Stomach (tissue), 9 donors: ENCODE measurements around the gene SPATS2. TPM values are rescaled to one million over a fixed set of nuclear protein-coding genes. Genes with fewer than 3 reads are reported as not detected.

Source experiments
- DNase-seq, 2 donors: peaks; one replicate each; pipeline versions ENCODE4 v3.0.0 to v3.0.0-alpha.2; 2013 to 2019
- H3K27ac ChIP-seq, 5 donors: fragments of 200-600 bp in 4 of 5; sonication (generic) in 4 of 5; one replicate each; pipeline ENCODE4 v1.5.1; 2013 to 2019; ENCODE audit warnings: mild to moderate bottlenecking in 1 of 5, moderate library complexity in 1 of 5
- H3K27me3 ChIP-seq, 3 donors: fragments of 200-600 bp; sonication (generic); one replicate each; pipeline ENCODE4 v1.5.1; 2017 to 2019; ENCODE audit warnings: mixed run types in 1 of 3
- H3K36me3 ChIP-seq, 4 donors: fragments of 200-600 bp; sonication (generic); 1 replicate in 3 of 4; 2 replicates in 1 of 4; pipeline ENCODE4 v1.5.1; 2016 to 2019
- H3K4me1 ChIP-seq, 4 donors: fragments of 200-600 bp; sonication (generic); one replicate each; pipeline ENCODE4 v1.5.1; 2016 to 2019
- H3K4me3 ChIP-seq, 4 donors: fragments of 200-600 bp; sonication (generic) in 3 of 4; one replicate each; pipeline ENCODE4 v1.5.1; 2016 to 2019; ENCODE audit warnings: mild to moderate bottlenecking in 1 of 4
- H3K9me3 ChIP-seq, 4 donors: fragments of 200-600 bp; sonication (generic); one replicate each; pipeline ENCODE4 v1.5.1; 2016 to 2019
- CTCF ChIP-seq, 7 experiments: fragments of 450-650 bp in 4 of 7; fragments of 200-600 bp in 3 of 7; sonication (generic) in 3 of 7; IDR thresholded peaks; one replicate each; pipeline ENCODE4 v1.5.1; 2016 to 2019; ENCODE audit warnings: antibody characterized with exemption in 7 of 7, control low read depth in 2 of 7, mild to moderate bottlenecking in 1 of 7
- EP300 ChIP-seq: sonication (generic); formaldehyde crosslinking; IDR thresholded peaks from one replicate; pipeline ENCODE4 v1.6.1; 2017; ENCODE audit warnings: antibody characterized with exemption
- POLR2A ChIP-seq, 4 donors: fragments of 450-650 bp; IDR thresholded peaks; one replicate each; pipeline ENCODE4 v1.6.1; 2016; ENCODE audit warnings: antibody characterized with exemption in 4 of 4, control low read depth in 2 of 4, mild to moderate bottlenecking in 1 of 4, moderate library complexity in 1 of 4
- POLR2AphosphoS5 ChIP-seq, 3 donors: sonication (generic); formaldehyde crosslinking; IDR thresholded peaks; one replicate each; pipeline ENCODE4 v1.6.1; 2016; ENCODE audit warnings: antibody characterized with exemption in 3 of 3
- WGBS, 5 donors: extraction: QIAGEN DNeasy Blood & Tissue Kit in 3 of 5; methylation state at CpG; one replicate each; pipeline versions ENCODE4 v1.1.5 to v1.1.7; 2013 to 2018; 5-methylcytosine and 5-hydroxymethylcytosine counted together
- intact Hi-C: fragments of 100-400 bp; cut with DNase I; formaldehyde crosslinking; loops from one replicate; pipeline ENCODE4 v1.15.1; 2023; ENCODE audit warnings: low total_unique reads
- polyA plus RNA-seq, 3 donors: library from polyadenylated mRNA; stranded (reverse); fragments of 200-250 nt; gene quantifications; one replicate each; pipeline ENCODE4 v1.2.3, GENCODE V29; 2013
- total RNA-seq, 5 donors: library from RNA; depleted of rRNA; stranded (reverse); fragments of >200 nt; gene quantifications; one replicate each; pipeline versions ENCODE4 v1.1.0 to v1.2.3, GENCODE V29; 2014 to 2016
- donor health status: healthy with polysubstance abuse.
- donor health status: Bipolar disorder and iron deficiency.
- donor health status: healthy.

Gene SPATS2
- total and polyA plus RNA-seq, 8 donors = 8.0 to 194 (median 17.8) TPM

DNA sequence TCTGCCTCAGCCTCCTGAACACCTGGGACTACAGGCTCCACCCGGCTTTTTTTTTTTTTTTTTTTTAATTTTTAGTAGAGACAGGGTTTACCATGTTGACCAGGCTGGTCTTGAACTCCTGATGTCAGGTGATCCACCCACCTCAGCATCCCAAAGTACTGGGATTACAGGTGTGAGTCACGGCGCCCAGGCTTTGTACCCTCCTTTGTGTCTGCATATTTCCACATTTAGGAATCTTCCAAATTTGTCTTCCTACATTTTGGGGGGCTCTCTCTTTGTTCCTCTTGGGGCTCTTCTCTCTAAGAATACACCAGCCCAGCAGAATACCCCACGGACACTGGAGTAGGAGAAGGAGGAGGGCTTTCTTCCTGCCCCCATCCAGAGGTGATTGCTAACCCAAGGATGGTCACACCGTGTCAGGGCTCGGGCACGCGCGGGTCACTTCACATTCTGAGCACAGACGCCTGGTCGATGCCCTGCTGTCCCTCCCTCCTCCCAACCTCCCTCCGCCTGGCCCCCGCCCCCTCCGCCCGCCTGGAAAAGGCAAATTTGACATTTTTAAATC lies 22.7 kb upstream of the SPATS2 start:
- TF ChIP-seq POLR2AphosphoS5 (IDR thresholded peaks at IDR 0.05) = no peak
- no peak for TF ChIP-seq CTCF (IDR thresholded peaks at IDR 0.05)
- no peak for TF ChIP-seq POLR2A (IDR thresholded peaks at IDR 0.05)
- 25 to 54% (median 43%) methylated on average over 14 to 15 of the region's 15 CpGs for WGBS, 5 donors
- Histone ChIP-seq H3K9me3 (no peaks in the 10 kb centered on the region), H3K4me3 (peak overlapping the region in 3 of 4 donors; percentile 34 to 60 (median 43)), H3K4me1 (peaks cover 62 to 73% (median 67%) of the 10 kb centered on the region in 4 donors), H3K27ac (no peak overlapping the region), H3K36me3 (no peaks in the 10 kb centered on the region), H3K27me3 (peaks cover 10 to 98% (median 49%) of the 10 kb centered on the region in 3 donors)
- intact Hi-C loops = no loop called here
- no peak for DNase-seq

GRCh38 chr12:49345051-49345824 lies 22.0 kb upstream of the SPATS2 start:
- no peak for TF ChIP-seq POLR2AphosphoS5 (IDR thresholded peaks at IDR 0.05)
- TF ChIP-seq POLR2A (IDR thresholded peaks at IDR 0.05) = no peak
- TF ChIP-seq CTCF (IDR thresholded peaks at IDR 0.05) = no peak
- TF ChIP-seq EP300 = no peak
- peaks cover 10 to 99% (median 49%) of the 10 kb centered on the region in 3 donors for H3K27me3 ChIP-seq
- no peak overlapping the region for H3K27ac ChIP-seq
- intact Hi-C loops = no loop called here
- peaks cover 62 to 73% (median 69%) of the 10 kb centered on the region in 4 donors for H3K4me1 ChIP-seq
- WGBS, 5 donors = 1 to 8% (median 3%) methylated on average over 32 to 70 of the region's 70 CpGs
- no peaks in the 10 kb centered on the region for H3K36me3 ChIP-seq
- no peaks in the 10 kb centered on the region for H3K9me3 ChIP-seq
- H3K4me3 ChIP-seq = peak overlapping the region; percentile 34 to 60 (median 41)
- peak; percentile 35 to 79 for DNase-seq

DNA sequence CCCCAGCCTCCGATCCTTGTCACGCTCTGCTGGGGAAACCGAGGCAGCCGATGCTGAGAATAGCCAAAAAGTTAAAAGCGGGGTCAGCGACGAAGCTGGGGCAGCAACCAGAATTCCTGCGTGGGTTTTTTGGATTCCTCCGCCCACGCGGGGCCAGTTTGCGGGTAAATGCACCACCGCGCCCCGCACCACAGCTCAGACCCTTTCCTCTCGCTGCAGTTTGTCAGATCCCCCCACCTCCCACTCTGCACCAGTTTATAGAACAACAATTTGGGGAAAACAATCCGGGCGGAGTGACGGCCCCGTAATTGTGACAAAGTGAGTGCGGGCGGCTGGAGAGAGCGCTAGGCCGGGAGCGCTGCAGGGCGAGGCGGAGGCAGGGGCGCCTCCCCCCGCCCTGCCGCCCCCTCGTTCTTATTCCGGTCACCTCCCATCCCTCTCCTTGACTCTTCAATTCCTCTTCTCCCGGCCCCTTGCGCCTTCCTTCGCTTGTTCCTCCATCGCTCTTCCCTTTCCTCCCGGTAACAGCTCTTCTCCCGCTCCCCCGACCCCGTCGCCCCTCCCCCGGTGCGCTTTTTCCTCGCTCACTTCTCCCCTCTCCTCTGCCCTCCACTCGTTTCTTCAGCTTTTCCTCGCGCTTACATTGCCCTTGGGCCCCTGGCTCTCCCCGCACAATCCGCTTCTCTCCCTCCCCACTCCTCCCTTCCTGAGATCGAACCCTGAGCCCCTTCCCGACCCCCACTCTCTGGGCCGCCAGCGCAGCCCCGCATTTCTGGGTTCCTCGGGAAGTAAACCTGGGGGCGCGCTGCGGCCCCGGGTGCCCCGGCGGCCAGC lies 21.2 kb upstream of the SPATS2 start:
- no peak for TF ChIP-seq POLR2A (IDR thresholded peaks at IDR 0.05)
- TF ChIP-seq CTCF (IDR thresholded peaks at IDR 0.05) = no peak
- no peak for TF ChIP-seq EP300
- TF ChIP-seq POLR2AphosphoS5 (IDR thresholded peaks at IDR 0.05) = no peak
- DNase-seq = peak; percentile 24 to 28
- Histone ChIP-seq H3K9me3 (no peaks in the 10 kb centered on the region), H3K36me3 (no peaks in the 10 kb centered on the region), H3K27me3 (peaks cover 10 to 97% (median 49%) of the 10 kb centered on the region in 3 donors), H3K4me3 (peak overlapping the region; percentile 34 to 60 (median 41)), H3K27ac (no peak overlapping the region), H3K4me1 (peaks cover 62 to 73% (median 69%) of the 10 kb centered on the region in 4 donors)
- WGBS, 5 donors = 1 to 4% (median 2%) methylated on average over 50 to 61 of the region's 61 CpGs
- intact Hi-C loops = no loop called here
